Fibroblast of lung (primary cell): ENCODE data around the gene ZP4.

Experiments
- EZH2 ChIP-seq: IDR thresholded peaks from 2 replicates; pipeline ENCODE4 v1.5.1; 2012; ENCODE audit warnings: low read length, control low read depth, mild to moderate bottlenecking; ENCODE audit errors: missing control alignments
- TF ChIP-seq, protein P1 (sequence below), 2 donors: IDR thresholded peaks in 1 of 2; conservative IDR thresholded peaks in 1 of 2; 1 replicate in 1 of 2; 2 replicates in 1 of 2; pipeline ENCODE4 v1.5.1; 2011 to 2012; ENCODE audit warnings: low read length in 2 of 2, control low read depth in 1 of 2, inconsistent platforms in 1 of 2, low read depth in 1 of 2, mild to moderate bottlenecking in 1 of 2

- TF ChIP-seq, protein P1, sequence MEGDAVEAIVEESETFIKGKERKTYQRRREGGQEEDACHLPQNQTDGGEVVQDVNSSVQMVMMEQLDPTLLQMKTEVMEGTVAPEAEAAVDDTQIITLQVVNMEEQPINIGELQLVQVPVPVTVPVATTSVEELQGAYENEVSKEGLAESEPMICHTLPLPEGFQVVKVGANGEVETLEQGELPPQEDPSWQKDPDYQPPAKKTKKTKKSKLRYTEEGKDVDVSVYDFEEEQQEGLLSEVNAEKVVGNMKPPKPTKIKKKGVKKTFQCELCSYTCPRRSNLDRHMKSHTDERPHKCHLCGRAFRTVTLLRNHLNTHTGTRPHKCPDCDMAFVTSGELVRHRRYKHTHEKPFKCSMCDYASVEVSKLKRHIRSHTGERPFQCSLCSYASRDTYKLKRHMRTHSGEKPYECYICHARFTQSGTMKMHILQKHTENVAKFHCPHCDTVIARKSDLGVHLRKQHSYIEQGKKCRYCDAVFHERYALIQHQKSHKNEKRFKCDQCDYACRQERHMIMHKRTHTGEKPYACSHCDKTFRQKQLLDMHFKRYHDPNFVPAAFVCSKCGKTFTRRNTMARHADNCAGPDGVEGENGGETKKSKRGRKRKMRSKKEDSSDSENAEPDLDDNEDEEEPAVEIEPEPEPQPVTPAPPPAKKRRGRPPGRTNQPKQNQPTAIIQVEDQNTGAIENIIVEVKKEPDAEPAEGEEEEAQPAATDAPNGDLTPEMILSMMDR (conservative IDR thresholded peaks at IDR 0.05 in 1 of 2, IDR thresholded peaks at IDR 0.05 in 1 of 2; ENCODE audit: low read depth in 1 of 2, low read length in 2 of 2): peak; percentile 8 to 75
- no peak for TF ChIP-seq EZH2
Observed at GRCh38 chr1:237851210-237851845, 39.4 kb downstream of the ZP4 start.
